Suprapubic skin (tissue), 4 donors: ENCODE results near the gene KCNK17. TPM values are rescaled to one million over a fixed set of nuclear protein-coding genes. Genes with fewer than 3 reads are reported as not detected.

ENCODE experiments used
- DNase-seq, 2 donors: peaks; one replicate each; pipeline ENCODE4 v3.0.0-alpha.2; 2019; ENCODE audit warnings: low spot score in 2 of 2
- H3K27ac ChIP-seq: fragments of 200-600 bp; sonication (generic); one replicate; pipeline ENCODE4 v1.5.1; 2019
- H3K27me3 ChIP-seq: fragments of 200-600 bp; sonication (generic); one replicate; pipeline ENCODE4 v1.5.1; 2019
- H3K36me3 ChIP-seq: fragments of 200-600 bp; sonication (generic); one replicate; pipeline ENCODE4 v1.5.1; 2019
- H3K4me1 ChIP-seq: fragments of 200-600 bp; sonication (generic); one replicate; pipeline ENCODE4 v1.5.1; 2019
- H3K4me3 ChIP-seq: fragments of 200-600 bp; sonication (generic); one replicate; pipeline ENCODE4 v1.5.1; 2019; ENCODE audit warnings: mild to moderate bottlenecking
- H3K9me3 ChIP-seq: fragments of 200-600 bp; sonication (generic); one replicate; pipeline ENCODE4 v1.5.1; 2019
- CTCF ChIP-seq, 2 donors: fragments of 200-600 bp in 1 of 2; fragments of 450-650 bp in 1 of 2; sonication (generic) in 1 of 2; IDR thresholded peaks; one replicate each; pipeline ENCODE4 v1.5.1; 2016 to 2019; ENCODE audit warnings: antibody characterized with exemption in 2 of 2, mild to moderate bottlenecking in 1 of 2, moderate library complexity in 1 of 2
- EP300 ChIP-seq: sonication (generic); formaldehyde crosslinking; IDR thresholded peaks from one replicate; pipeline ENCODE4 v1.6.1; 2017; ENCODE audit warnings: antibody characterized with exemption
- POLR2A ChIP-seq, 2 donors: fragments of 450-650 bp; IDR thresholded peaks; one replicate each; pipeline ENCODE4 v1.6.1; 2017; ENCODE audit warnings: antibody characterized with exemption in 2 of 2, mild to moderate bottlenecking in 2 of 2, moderate library complexity in 2 of 2
- POLR2AphosphoS5 ChIP-seq, 3 donors: sonication (generic); formaldehyde crosslinking; IDR thresholded peaks; one replicate each; pipeline ENCODE4 v1.6.1; 2017; ENCODE audit warnings: antibody characterized with exemption in 3 of 3
- WGBS: methylation state at CpG from one replicate; pipeline ENCODE4 v1.1.5; 2018; 5-methylcytosine and 5-hydroxymethylcytosine counted together
- total RNA-seq, 4 donors: library from RNA; depleted of rRNA; stranded (reverse); fragments of >200 nt; gene quantifications; one replicate each; pipeline ENCODE4 v1.1.0, GENCODE V29; 2016

KCNK17 gene
- total RNA-seq, 4 donors from 2014 or later, result not detected

- no peak overlapping the region for H3K27ac ChIP-seq
- WGBS, result 78% methylated on average over 11 of the region's 11 CpGs
- H3K36me3 ChIP-seq, result no peaks in the 10 kb centered on the region
- DNase-seq, result no peak
- no peak overlapping the region for H3K4me3 ChIP-seq
- H3K4me1 ChIP-seq, result peaks cover 7% of the 10 kb centered on the region
- H3K27me3 ChIP-seq, result peaks cover 5% of the 10 kb centered on the region
- H3K9me3 ChIP-seq, result no peaks in the 10 kb centered on the region
- TF ChIP-seq POLR2AphosphoS5 (IDR thresholded peaks at IDR 0.05) (no peak), CTCF (IDR thresholded peaks at IDR 0.05) (no peak), POLR2A (IDR thresholded peaks at IDR 0.05) (no peak), EP300 (no peak)
Measured at GRCh38 chr6:39281312-39281980, 32.8 kb downstream of the KCNK17 start.

GRCh38 chr6:39280247-39280731 is 33.9 kb downstream of the KCNK17 start:
- no peak for DNase-seq

GRCh38 chr6:39279539-39279938 is 34.7 kb downstream of the KCNK17 start:
- no peak for DNase-seq
- Histone ChIP-seq H3K4me1 (peaks cover 7% of the 10 kb centered on the region), H3K27me3 (peaks cover under 1% of the 10 kb centered on the region), H3K9me3 (no peaks in the 10 kb centered on the region), H3K4me3 (no peak overlapping the region), H3K36me3 (no peaks in the 10 kb centered on the region), H3K27ac (peak overlapping the region; percentile 21)
- TF ChIP-seq CTCF (IDR thresholded peaks at IDR 0.05) (no peak), POLR2A (IDR thresholded peaks at IDR 0.05) (no peak), EP300 (no peak), POLR2AphosphoS5 (IDR thresholded peaks at IDR 0.05) (no peak)
- WGBS, result 93% methylated on average over 3 of the region's 6 CpGs

More at GRCh38 chr6:39280247-39280731, 33.9 kb downstream of the KCNK17 start:
- H3K4me3 ChIP-seq, result no peak overlapping the region
- peaks cover 7% of the 10 kb centered on the region for H3K4me1 ChIP-seq
- no peaks in the 10 kb centered on the region for H3K9me3 ChIP-seq
- H3K36me3 ChIP-seq, result no peaks in the 10 kb centered on the region
- peaks cover 5% of the 10 kb centered on the region for H3K27me3 ChIP-seq
- H3K27ac ChIP-seq, result peak overlapping the region; percentile 21
- no peak for TF ChIP-seq EP300
- TF ChIP-seq CTCF (IDR thresholded peaks at IDR 0.05), result no peak
- no peak for TF ChIP-seq POLR2A (IDR thresholded peaks at IDR 0.05)
- TF ChIP-seq POLR2AphosphoS5 (IDR thresholded peaks at IDR 0.05), result no peak
- 67% methylated on average over 5 of the region's 8 CpGs for WGBS

- Histone ChIP-seq H3K36me3 (no peaks in the 10 kb centered on the region), H3K27ac (no peak overlapping the region), H3K4me1 (peaks cover 7% of the 10 kb centered on the region), H3K4me3 (no peak overlapping the region), H3K9me3 (no peaks in the 10 kb centered on the region), H3K27me3 (peaks cover 3% of the 10 kb centered on the region)
- DNase-seq, result no peak
- TF ChIP-seq EP300 (no peak), POLR2A (IDR thresholded peaks at IDR 0.05) (no peak)
- WGBS, result 72% methylated on average over 3 of the region's 3 CpGs
Measured at GRCh38 chr6:39276379-39276995, 37.7 kb downstream of the KCNK17 start.

GRCh38 chr6:39274903-39275302 is 39.3 kb downstream of the KCNK17 start:
- no peak for DNase-seq
- Histone ChIP-seq H3K4me1 (peaks cover 3% of the 10 kb centered on the region), H3K9me3 (no peaks in the 10 kb centered on the region), H3K4me3 (no peak overlapping the region), H3K27ac (no peak overlapping the region), H3K27me3 (peaks cover 3% of the 10 kb centered on the region), H3K36me3 (no peaks in the 10 kb centered on the region)
- WGBS, result 91% methylated on average over 3 of the region's 3 CpGs
- no peak for TF ChIP-seq POLR2A (IDR thresholded peaks at IDR 0.05)
- TF ChIP-seq POLR2AphosphoS5 (IDR thresholded peaks at IDR 0.05), result no peak
- TF ChIP-seq CTCF (IDR thresholded peaks at IDR 0.05), result no peak
- no peak for TF ChIP-seq EP300
